NCI-H774 (cell line): ENCODE results near the gene COL12A1.

Experiments
- DNase-seq: peaks from one replicate; lab custom pipeline; 2025; lab: John Stamatoyannopoulos, UW

COL12A1 gene

DNA sequence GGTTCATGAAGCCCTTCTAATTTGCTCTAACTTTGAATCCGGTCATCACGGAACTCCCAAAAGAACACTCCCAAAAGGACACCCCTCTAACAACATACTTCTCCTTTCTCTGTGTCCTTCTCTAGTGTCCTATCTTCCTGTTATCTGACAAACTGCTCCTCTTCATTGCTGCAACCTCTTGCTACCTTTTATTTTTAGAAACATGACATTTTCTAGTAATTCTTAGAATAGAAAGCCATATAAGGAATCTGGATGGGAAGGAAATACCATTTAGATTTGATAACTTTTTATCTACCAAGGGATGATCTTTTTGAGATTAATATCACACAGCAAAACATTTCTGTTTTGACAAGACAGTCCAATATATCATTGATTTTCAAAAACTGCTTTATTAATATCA lies 63.1 kb downstream of the COL12A1 start:
- no peak for DNase-seq

DNA sequence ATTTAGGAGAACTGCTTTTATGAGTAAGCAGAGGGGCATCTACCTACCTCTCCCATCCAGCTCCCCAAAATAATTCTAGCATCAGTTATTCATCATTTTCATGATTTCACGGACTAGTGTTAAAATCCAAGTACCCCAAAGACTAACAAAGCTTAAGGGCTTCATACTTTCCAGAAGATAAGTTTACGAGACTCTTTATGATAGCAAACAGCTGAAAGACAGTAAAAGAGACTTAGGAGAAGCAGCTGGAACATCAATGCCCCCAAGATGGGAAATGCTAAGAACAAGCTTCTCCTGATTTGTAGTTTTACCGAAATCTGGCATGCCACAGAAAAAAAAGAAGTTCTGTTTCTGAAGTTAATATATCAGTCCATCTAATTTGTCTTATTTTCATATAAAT lies 70.0 kb downstream of the COL12A1 start:
- no peak for DNase-seq

DNA sequence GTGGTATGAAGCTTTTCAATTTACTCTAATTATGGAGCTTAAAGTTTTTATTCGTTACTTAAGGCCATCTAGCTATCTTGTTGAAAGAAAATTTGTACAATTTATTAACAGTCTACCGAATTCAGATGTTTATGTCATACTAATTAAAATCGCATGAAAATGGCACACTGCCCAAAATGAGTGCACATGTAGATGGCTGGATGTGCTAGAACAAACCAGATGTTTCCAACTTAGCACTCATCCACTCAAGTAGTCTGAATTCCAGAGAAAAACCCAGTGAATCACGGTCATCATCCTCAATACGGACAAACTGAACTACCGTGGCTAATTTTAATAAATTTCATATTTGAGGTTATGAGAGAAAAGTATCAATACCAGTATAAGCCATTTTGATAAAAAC lies 70.4 kb downstream of the COL12A1 start:
- no peak for DNase-seq

DNA sequence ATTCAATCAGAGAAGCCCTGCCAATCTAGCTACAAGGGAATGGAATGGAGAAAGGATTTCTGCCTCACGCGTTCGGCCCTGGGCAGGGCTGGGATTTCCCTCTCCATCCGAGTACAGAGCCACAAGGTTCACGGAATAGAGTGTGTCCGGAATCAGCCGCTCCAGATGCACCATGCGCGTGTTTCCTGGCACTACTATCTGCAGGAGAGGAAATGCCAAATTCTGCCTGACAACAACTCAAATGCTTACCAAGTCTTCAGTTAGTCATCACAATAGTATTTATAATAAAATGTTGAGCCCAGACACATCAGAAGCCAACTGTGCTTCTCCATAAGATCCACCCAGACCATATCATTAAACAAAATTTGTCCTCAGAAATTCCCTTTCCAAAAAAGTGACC lies 75.1 kb downstream of the COL12A1 start:
- DNase-seq: no peak

DNA sequence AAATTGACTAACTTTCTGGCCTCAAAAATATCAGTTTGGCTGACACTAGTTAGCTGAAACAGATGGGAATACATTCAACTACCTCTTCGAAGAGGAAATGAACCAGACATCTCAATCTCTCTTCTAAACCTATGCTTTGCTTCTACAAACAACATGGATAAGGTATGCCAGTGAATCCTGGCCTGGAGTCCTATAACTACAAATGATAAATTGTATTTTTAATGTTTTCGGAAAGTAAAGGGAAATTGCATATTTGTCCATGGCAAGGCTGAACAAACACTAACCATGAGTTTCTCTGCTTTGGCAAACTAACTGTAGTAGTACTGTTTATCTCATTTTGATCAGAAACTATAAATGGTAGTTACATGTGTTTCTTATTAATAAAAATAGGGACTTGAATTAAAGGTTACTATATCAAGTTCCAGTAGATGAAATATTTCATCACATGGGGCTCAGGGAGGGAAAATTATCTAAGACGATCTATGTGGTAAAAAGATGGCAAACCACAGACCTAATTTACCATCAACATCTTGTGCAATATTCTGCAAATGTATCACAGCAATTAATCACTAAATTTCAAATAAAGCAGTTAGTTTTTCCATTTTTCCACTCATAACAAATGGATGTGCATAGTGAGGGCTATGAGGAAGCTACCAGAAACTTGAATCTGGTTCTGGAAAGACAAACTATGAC lies 76.8 kb downstream of the COL12A1 start:
- no peak for DNase-seq

DNA sequence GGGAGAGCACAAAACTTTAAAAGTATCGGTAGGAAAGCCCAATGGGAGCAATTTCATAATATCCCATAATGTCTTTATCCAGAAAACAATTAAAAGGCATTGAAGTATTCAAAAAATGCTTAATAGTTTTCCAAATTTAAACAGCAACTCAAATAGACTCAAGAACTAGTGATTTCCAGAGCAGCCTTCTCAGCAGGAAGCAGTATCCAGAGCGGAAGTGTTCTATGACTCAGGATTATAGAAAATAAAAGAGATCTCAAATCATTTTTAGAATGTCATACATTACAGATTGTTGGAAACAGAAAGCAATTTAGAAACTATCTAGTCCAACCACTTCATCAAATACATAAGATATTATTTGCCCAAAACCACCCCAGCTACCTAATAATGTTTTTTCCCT lies 79.3 kb downstream of the COL12A1 start:
- no peak for DNase-seq

DNA sequence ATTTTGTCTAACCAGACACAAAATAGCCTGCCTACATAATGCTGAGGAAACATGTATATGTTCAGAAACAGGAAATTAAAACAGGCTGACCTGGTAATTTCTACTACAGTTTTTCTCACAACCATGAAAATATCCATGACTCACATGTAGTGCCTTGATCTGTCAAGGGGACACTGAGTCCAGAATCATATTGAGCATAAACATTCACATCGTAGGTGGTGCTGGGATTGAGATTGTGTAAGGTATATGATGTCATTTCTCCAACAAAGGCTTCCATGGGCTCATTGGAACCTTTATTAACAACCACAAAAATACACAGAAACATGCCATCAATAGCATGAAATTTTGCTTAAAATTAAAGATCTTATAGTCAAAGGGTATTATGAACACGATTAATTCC lies 80.9 kb downstream of the COL12A1 start:
- no peak for DNase-seq

DNA sequence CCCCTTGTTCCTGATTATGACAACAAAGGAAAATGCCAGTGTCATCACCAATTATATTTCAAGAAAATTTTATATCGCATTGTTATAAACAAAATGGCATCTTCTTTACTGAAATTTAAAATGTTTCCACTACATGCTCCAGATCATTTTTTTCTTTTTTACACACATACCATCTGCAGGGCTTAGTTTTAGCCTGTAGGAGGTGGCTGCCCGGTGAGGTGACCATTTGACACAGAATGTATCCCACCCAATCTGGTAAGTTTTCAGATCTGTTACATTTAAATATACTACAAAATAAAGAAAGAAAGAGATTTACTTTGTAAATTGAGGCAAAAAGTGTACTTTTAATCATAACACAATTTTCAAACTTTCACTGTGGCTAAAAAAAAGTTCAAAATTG lies 81.8 kb downstream of the COL12A1 start:
- no peak for DNase-seq

DNA sequence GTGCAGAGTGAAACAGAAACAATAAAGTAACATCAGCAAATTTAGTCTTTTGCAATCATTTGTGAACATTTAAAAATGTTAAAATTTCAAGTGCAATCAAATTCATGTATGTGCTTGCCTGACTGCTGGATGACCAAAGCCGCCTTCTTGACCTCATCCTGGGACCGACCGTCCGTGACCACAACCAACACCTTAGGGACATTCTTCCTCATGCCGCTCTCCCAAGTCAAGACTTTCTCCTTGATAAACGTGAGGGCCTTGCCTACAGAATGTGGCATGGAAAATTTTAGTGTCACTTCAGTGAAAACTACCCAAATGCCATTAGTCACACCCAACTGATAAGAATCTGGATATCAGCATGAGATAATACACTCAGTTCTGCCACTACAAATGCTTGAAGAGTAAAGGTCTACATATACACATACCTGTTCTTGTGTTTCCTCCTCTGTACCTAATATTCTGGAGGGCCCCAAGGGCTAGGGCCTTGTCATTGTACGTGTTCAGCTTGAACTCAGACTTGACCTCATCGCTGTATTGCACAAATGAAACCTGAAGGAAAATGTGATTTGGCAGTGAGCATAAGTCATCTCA lies 86.8 kb downstream of the COL12A1 start:
- no peak for DNase-seq

DNA sequence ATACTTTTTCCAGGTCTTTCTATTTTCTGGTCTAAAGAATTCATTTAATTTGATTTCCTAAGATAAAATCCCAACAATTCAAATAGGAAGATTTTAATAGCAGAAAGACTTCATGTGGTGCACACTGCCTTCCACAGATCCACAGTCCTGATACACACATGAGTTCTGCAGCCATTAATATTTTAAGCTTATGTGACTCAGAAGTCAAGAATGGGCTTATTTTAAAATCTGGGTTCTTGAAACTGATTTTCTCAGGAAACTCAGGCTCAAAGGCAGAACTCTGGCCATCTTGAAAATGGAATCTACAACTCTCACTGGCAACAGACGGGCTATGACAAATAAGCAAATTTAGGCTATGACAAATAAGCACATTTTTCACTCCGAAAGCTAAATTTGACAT lies 88.2 kb downstream of the COL12A1 start:
- DNase-seq: no peak

DNA sequence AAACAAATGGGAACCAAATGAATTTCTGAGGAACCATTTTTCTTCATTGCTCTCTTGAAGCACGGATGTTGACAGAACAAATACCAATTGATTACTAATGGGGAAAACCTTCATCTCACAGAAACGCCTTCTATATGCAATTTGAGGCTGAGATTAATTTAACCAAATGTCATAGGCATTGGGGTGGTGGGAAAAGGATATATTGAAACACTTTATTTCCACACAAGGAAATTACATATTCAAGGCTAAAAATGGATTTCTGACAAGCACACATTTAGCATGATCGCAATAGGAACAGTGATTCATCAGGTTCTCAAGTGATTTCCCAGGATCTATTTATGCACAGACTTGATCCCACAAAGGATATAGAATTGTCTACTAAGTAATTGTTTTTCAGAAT lies 88.9 kb downstream of the COL12A1 start:
- DNase-seq: no peak

DNA sequence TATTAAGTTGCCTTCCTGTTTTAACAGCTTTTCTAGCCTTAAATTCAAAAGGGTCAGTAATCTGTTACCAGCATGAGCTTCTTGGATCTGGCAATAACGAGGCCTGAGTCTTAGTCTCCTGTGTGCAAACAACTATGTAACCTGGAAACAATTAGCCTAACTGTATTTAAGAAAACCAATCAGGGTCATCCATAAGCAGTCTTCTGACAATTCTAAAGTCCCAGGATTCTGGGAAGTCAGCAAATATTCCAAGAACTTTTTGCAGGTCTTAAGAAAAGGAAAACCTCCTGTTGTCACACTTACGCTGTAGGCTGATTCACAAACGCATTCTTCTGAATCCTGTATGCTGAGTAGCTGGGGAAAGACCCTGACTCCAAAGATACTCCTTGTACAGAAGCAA lies 90.4 kb downstream of the COL12A1 start:
- DNase-seq: no peak

DNA sequence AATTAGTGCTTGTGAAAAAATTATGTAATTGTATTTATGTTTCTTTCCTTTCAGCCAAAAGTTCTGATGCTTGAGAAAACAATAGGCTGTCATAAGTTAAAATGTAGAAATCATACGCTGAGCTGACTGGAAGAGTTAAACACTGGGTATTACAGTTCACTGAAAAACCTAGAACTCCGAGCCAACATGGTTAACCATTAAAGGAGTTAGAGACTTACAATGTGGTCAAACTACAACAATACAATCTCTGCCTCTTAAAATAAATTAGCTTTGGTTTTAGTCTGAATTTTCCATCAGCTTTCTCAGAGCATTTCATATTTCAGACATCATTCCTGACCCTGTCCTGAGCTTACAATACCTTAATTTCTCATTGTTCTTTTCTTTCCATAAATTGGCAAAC lies 91.0 kb downstream of the COL12A1 start:
- DNase-seq: no peak

DNA sequence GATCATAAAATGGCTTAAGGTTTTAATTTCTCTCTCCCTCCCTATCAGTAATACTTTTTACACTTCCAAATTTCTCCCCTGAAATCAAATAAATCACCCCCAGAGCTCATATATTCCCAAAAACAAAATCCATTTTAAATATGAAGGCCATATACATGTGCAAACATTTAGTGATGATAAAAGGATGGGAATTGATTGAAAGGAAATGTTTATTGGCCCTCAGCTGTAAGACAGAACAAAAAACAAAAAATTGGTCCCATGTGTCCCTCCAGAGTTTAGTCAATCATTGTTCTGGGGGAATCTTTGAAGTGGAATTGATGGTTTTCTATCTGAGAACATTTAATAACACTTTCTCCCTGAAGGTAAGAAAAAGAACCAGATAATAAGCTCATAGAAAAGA lies 91.7 kb downstream of the COL12A1 start:
- no peak for DNase-seq

DNA sequence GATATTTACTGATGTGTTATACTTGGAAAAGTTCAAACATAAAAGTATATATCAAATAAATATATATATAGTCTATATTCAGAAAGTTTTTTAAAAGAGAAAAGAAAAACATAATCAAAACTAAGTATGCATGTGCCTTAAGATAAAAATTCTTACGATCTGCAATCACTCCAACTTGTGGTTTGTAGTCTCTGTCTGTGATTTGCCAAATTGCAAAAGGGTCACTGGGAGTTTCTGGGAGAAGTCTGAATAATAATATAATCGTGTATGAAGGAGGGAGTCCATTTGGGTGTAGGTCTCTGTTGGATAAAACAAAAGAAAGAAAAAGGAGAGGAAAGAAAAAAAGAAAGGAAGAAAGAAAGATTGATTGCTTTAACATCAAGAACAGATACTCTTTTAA lies 92.4 kb downstream of the COL12A1 start:
- DNase-seq: no peak

DNA sequence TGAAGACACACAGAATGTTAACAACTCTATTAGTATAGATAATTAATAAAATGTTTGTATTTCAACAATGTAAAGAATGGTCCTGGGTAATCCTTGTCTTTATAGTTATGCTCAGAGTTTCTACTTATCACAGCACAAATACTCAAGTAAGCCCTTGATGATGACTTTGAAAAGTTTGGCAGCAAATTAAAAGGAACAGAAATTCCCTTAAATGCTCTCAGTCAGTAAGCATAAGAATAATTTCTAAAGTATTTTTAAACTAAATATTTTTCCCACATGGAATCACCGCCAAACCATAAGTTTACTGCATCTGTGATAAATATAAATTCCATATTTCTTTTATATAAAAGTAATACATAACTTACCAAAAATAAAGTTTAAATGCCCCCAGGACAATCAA lies 96.1 kb downstream of the COL12A1 start:
- no peak for DNase-seq

DNA sequence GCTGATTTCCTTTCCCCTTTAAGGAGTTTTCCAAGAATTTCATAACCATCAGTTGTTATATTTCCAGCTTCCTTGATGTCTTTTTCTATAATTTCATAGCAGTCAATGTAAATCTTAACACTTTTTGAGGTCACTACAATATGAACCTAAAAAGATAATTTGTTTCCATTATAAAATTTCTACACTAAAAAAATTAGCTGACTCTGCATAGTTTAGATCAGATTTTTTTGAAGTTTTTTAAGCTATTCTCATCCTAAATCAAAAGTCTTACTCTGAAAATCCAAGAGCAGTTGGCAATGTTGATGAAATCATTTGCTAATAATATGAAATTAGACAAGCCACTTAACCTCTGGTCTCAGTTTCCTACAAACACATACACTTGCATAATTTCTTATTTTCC lies 96.8 kb downstream of the COL12A1 start:
- DNase-seq: no peak

DNA sequence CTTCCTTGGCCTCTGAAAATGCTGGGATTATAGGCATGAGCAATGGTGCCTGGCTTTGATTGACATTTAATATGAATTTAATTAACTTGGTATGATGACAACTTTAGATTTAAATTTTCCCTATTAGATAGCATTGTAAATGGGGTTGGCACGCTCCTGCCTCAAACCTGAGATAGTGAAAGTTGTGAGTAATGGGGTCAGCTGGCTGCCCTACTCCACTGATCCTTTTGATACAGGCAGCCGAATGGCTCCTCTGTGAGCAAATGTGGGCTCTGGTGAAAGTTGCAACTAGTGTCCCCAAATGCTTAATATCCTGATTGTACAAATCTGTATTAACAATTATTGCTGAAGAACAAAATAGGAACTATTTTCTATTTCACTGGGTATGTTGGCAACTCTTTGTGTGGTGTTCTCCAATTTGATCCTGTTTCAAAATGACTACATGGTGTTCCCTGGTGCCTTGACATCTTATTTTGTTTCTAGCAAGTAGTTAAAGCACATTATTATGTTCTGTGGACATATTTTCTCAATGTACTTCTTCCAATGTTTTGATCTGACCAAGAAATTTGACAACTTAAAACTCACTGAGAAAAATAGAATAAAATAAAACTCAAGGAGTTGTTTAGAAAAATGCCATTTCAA lies 97.4 kb downstream of the COL12A1 start:
- no peak for DNase-seq

DNA sequence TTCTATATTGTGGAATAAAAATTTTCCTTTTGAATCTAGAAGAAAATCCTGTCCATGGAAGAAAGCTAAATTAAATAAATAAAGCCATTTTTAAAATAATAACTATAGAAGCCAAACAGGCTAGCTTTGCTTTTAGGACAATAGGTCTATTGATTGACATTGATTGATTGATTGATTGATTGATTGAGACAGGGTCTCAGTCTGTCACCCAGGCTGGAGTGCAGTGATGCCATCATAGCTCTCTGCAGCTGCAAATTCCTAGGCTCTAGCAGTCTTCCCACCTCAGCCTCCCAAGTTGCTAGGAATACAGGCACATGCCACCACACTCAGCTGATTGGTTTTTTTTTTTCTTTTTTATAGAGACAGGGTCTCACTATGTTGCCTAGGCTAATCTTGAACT lies 97.9 kb downstream of the COL12A1 start:
- no peak for DNase-seq

DNA sequence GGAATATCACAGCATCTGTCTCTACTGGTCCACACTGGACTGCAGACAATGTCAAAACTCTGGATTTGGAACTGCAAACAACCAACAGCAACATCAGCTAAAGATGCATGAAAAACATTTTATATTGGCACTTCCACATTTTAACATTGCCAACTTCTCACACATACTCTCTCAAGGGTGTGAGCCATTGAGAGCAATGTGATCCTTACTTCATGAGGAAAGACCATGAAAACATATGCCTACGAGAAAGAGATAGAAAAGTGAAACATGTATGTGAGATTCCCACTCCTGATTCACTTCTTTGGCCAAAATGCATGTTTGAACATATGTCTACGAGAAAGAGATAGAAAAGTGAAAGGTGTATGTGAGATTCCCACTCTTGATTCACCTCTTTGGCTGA lies 99.4 kb downstream of the COL12A1 start:
- no peak for DNase-seq

DNA sequence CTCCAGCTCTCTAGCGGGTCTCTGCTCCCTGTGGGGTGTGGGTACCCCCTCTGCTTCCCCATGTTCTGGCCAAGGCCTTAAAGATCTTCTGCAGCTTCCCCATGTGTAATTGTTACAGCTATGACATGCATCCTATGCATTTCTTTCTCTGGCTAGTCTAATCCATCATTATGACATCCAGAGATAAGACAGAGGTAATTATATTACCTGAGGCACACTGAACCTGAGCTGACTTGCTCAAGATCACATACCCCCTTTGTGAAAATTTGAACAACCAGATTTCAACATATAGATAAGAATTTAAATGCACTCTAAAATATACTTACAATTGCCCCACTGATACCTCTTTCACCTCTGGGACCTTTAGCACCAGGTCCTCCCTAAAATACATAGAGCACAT lies 102.4 kb downstream of the COL12A1 start:
- no peak for DNase-seq

DNA sequence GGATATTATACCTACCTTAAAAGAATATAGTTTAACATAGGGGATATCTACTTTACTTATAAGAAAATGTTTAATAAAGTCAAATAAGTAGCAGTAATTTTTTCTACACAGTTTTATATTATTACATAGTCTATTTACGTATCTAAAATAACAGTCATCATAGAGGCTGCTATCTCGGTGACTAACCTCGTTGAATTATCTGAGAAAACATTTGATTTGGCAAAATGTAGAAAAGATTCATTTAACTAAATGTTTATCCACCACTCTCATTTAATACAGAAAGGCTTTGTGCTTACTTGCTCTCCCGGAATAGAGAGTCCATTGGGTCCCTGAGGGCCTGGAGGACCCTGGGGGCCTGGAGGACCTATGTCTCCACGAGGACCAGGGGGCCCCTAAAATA lies 103.6 kb downstream of the COL12A1 start:
- no peak for DNase-seq

DNA sequence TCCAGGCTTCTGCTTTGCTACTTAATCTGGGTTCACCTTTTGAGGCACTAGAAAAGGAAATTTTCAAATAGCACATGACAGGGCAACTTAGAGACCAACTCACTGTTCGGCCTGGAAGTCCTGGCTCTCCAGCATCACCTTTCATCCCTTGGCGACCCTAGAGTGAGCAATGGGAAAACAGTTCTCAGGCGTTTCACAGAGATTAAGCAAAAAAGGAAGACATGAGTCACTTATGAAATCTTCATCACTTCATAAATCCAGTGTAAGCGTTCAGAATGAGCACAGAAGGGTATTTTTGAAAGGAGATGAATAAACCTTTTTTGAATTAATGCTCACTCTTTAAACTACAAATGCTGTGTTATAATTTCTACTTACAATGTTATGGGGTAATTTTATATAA lies 104.0 kb downstream of the COL12A1 start:
- no peak for DNase-seq

DNA sequence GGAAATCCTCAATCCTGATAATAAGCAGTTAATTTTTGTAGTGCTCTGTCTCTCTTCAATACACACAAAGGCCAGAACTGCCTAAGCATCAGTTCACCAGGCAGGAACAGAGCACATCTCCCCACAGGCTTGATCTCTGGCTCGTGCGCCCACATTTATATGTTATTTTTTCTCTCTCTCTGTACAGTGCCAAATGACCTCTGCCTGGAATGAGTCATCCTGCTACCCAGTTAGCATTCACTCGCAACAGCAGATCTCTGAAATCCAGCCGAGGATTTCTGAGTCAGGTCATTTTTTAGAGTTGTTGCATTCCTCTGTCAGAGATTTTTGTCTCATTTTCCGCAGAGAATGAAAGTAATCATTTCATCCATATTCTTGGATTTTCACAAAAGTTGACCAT lies 107.1 kb downstream of the COL12A1 start:
- DNase-seq: no peak
